IPS-20b (cell line): ENCODE results near the gene MOGAT3.
A peak's percentile ranks its signal among the peaks of the same experiment; 100 is the strongest.

Experiments used
- H3K27ac ChIP-seq: one replicate; pipeline ENCODE4 v1.5.1; 2013; ENCODE audit warnings: low read length
- H3K27me3 ChIP-seq: 2 replicates; pipeline ENCODE4 v1.6.1; 2013; ENCODE audit warnings: mild to moderate bottlenecking, low read length, inconsistent platforms; ENCODE audit not compliant: insufficient read depth
- H3K36me3 ChIP-seq: 2 replicates; pipeline ENCODE4 v1.6.1; 2013; ENCODE audit warnings: low read depth, mild to moderate bottlenecking, inconsistent platforms, low read length, moderate library complexity; ENCODE audit not compliant: insufficient read depth
- H3K4me1 ChIP-seq: 2 replicates; pipeline ENCODE4 v1.6.1; 2013; ENCODE audit warnings: mild to moderate bottlenecking, control low read depth, inconsistent platforms, low read length, moderate library complexity; ENCODE audit not compliant: insufficient read depth
- H3K4me3 ChIP-seq: 2 replicates; pipeline ENCODE4 v1.5.1; 2013; ENCODE audit warnings: mild to moderate bottlenecking, low read length, inconsistent platforms
- H3K9ac ChIP-seq: 2 replicates; pipeline ENCODE4 v1.6.1; 2013; ENCODE audit warnings: low read depth, mild to moderate bottlenecking, inconsistent platforms, low read length, moderate library complexity
- H3K9me3 ChIP-seq: 2 replicates; pipeline ENCODE4 v1.6.1; 2013; ENCODE audit warnings: mild to moderate bottlenecking, low read depth, low read length, inconsistent platforms; ENCODE audit not compliant: insufficient read depth

Gene MOGAT3

DNA sequence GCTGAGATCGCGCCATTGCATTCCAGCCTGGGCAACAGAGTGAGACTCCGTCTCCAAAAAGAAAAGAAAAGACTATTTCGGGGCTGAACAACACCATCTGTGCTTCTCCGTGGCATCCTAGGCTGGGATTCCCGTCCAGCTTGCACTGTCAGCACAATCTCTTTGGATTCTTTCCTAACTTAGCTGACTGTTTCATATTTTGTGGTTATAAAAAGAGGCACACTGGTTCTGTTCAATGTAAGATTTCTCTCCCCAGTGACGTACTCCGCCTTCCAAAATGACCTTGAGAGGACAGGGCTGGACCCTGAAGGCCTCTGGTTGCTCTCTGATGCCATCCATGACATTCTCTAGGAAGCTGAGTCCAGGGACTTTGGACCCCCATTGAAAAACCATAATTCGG, 25.9 kb upstream of the MOGAT3 start:
- H3K4me3 ChIP-seq, result no peak overlapping the region
- no peaks in the 10 kb centered on the region for H3K27me3 ChIP-seq
- no peak overlapping the region for H3K9ac ChIP-seq
- H3K36me3 ChIP-seq, result peaks cover 20% of the 10 kb centered on the region
- H3K9me3 ChIP-seq, result no peaks in the 10 kb centered on the region
- H3K27ac ChIP-seq, result no peak overlapping the region
- H3K4me1 ChIP-seq, result no peaks in the 10 kb centered on the region; the same call in 1 of the 2 replicates

GRCh38 chr7:101225650-101226049, 24.8 kb upstream of the MOGAT3 start:
- Histone ChIP-seq H3K4me1 (no peaks in the 10 kb centered on the region), H3K27ac (no peak overlapping the region), H3K36me3 (peaks cover 20% of the 10 kb centered on the region), H3K4me3 (no peak overlapping the region), H3K9ac (no peak overlapping the region), H3K9me3 (no peaks in the 10 kb centered on the region), H3K27me3 (no peaks in the 10 kb centered on the region)

GRCh38 chr7:101223528-101223927, 22.7 kb upstream of the MOGAT3 start:
- no peak overlapping the region for H3K4me3 ChIP-seq
- peaks cover 20% of the 10 kb centered on the region for H3K36me3 ChIP-seq
- H3K4me1 ChIP-seq, result no peaks in the 10 kb centered on the region
- H3K27me3 ChIP-seq, result no peaks in the 10 kb centered on the region
- H3K9ac ChIP-seq, result no peak overlapping the region
- no peak overlapping the region for H3K27ac ChIP-seq
- H3K9me3 ChIP-seq, result no peaks in the 10 kb centered on the region

- Histone ChIP-seq H3K27me3 (no peaks in the 10 kb centered on the region), H3K36me3 (peaks cover 20% of the 10 kb centered on the region), H3K9ac (no peak overlapping the region), H3K4me1 (no peaks in the 10 kb centered on the region), H3K27ac (no peak overlapping the region), H3K4me3 (no peak overlapping the region), H3K9me3 (no peaks in the 10 kb centered on the region)
Measured at GRCh38 chr7:101222275-101222830, 21.5 kb upstream of the MOGAT3 start.

DNA sequence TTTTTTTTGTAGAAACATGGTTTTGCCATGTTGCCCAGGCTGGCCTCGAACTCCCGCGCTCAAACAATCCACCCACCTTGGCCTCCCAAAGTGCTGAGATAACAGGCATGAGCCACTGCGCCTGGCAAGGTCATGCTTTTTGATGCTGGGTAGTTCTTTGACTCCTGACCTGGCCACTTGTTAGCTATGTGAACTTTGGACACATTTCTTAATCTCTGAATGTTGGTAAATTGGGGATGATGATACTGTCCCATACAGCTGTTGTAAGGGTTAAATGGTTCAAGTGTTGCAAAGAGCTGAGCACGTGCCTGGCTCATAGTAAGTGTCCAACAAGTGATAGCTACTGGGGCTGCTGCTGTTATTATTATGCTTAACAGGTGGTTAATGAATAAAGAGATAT, 19.5 kb upstream of the MOGAT3 start:
- Histone ChIP-seq H3K36me3 (peaks cover 16% of the 10 kb centered on the region), H3K4me3 (no peak overlapping the region), H3K9me3 (no peaks in the 10 kb centered on the region), H3K4me1 (no peaks in the 10 kb centered on the region; the same call in 1 of the 2 replicates), H3K9ac (no peak overlapping the region), H3K27ac (no peak overlapping the region), H3K27me3 (peaks cover 5% of the 10 kb centered on the region; the same call in 1 of the 2 replicates)

DNA sequence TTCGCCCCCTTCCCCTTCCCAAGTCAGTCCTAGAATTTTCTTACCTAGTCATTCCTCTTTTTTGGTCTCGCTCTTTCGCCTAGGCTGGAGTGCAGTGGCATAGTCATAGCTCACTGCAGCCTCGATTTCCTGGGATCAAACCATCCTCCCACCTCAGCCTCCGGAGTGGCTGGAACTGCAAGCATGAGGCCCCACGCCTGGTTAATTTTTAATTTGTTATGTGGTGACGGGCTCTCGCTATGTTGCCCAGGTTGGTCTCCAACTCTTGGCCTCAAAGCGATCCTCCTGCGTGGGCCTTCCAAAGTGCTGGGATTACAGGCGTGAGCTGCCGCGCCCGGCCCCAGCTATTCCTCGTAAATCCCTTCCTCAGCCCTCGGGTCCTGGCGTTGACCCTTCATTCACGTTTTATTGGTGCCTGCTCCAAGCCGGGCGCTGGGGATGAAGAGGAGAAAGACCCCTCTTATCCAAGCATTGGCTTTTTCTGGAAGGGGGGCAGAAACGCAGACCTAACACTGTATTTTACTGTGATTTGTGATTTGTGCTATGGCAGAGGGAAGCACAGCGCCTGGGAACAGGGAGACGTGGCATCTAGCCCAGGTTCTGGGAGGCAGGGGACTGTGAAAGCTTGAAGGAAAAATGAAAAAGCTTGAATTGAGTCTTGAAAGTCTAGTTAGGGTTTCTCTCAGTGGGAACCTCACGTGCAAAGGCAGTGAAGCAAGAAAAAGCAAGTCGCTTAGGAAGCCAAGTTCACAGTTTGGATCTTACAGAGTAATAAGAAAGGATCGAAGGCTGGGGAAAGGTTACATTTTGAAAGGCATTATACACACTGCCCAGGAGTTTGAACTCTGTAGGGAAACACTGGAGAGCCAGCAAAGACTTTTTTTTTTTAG, 17.6 kb upstream of the MOGAT3 start:
- peaks cover 3% of the 10 kb centered on the region; the same call in 1 of the 2 replicates for H3K36me3 ChIP-seq
- H3K4me1 ChIP-seq, result no peaks in the 10 kb centered on the region; the same call in 1 of the 2 replicates
- peaks cover 5% of the 10 kb centered on the region; the same call in 1 of the 2 replicates for H3K27me3 ChIP-seq
- H3K27ac ChIP-seq, result no peak overlapping the region
- H3K4me3 ChIP-seq, result peak overlapping the region; percentile 90
- no peaks in the 10 kb centered on the region for H3K9me3 ChIP-seq
- peak overlapping the region; percentile 79 for H3K9ac ChIP-seq

DNA sequence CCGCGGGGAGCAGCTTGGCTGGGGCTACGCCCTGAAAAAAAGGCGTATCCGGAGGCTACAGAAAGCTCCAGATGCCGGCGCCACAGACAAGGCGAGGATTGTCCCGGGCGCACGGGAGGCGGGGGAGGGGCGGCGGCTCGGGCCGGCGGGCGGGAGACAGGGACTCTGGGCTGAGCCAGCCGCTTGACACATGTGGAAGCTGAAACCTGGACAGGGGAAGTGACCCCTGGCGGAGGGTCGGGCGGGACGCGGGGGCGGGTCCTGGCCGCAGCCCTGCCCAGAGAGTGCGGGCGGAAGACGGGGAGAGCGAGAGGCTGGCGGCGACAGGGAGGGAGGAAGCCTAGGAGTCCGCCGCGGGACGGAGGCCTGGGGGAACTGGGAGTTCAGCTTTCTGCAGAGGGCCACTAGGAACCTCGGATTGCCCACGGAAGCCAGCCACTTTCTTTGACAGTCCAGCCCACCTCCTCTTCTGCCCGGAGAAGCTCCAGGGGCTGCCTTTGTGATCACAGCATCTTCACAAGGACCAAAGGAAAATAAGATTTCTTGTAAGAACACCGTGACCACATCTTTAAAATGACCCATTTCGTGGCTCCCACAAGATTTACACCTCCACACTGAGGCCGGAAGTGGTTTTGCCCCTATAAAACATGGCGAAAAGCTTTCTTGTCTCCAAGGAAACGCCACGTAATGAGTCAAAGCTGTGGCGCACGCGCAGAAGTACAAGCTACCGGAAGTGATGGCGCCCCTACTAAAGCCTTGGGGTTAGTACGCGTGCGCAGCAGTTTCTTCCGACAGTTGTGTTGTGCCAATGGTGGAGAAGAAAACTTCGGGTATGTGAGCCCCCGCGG, 16.8 kb upstream of the MOGAT3 start, which contains the start of the genes PLOD3 and ZNHIT1:
Gene PLOD3, minus strand, starts transcription at position 194 of the 848 bp plus-strand sequence. CDS start 307 bp downstream, outside the sequence.
Gene ZNHIT1, plus strand, starts transcription at position 778 of the 848 bp plus-strand sequence. Its CDS starts 31 bp downstream, at position 809.
- H3K27me3 ChIP-seq, result peaks cover 5% of the 10 kb centered on the region; the same call in 1 of the 2 replicates
- H3K27ac ChIP-seq, result peak within 1 kb of the TSS; percentile 63
- H3K9me3 ChIP-seq, result no peaks in the 10 kb centered on the region
- peak within 1 kb of the TSS; percentile 79 for H3K9ac ChIP-seq
- H3K4me3 ChIP-seq, result peak within 1 kb of the TSS; percentile 90
- no peaks in the 10 kb centered on the region; the same call in 1 of the 2 replicates for H3K4me1 ChIP-seq
- H3K36me3 ChIP-seq, result no peaks in the 10 kb centered on the region

- Histone ChIP-seq H3K27ac (no peak overlapping the region), H3K36me3 (no peaks in the 10 kb centered on the region), H3K27me3 (peaks cover 5% of the 10 kb centered on the region; the same call in 1 of the 2 replicates), H3K4me3 (peak overlapping the region; percentile 90), H3K9ac (peak overlapping the region; percentile 70; the same call in 1 of the 2 replicates), H3K9me3 (no peaks in the 10 kb centered on the region), H3K4me1 (no peaks in the 10 kb centered on the region; the same call in 1 of the 2 replicates)
Measured at GRCh38 chr7:101216860-101217387, 16.1 kb upstream of the MOGAT3 start.

DNA sequence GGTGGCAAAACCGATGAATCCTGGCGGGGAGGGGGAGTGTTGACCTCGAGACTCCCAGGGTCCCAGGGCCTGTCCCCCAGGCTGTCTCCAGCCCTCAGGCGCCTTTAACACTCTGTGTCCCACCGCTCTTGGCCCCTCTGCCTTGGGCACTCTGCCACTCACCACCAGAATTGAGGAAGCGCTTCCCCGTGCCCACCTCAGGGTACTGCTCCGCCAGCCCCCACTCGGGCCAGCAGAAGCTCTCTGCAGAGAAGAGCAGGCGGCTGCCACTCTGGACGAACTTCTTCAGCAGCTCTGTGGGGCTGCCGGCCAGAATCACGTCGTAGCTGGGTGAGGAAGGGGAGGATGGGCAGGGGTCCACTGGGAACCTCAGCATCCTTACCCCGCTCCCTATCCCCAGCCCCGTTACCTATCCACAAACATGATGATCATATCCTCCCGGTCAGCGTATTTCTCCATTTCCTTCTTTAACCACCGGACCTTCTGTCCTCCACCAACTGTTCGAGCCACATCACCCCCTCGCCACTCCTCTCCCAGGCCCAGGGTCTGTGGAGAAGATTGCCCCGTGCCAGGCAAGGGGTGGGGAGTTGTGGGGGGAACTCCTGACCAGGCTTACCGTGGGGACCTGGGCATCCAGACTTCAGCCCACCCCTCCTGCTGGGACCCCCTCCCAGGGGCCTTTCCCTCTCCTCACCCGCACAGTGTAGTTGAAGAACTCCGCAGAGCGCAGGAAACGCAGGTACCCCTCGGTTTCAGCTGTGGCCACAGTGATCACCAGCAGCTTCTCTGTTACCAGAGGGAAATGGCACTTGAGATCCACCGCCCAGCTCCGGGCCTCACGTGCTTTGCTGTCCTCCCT, 15.4 kb upstream of the MOGAT3 start:
- H3K9me3 ChIP-seq, result no peaks in the 10 kb centered on the region
- no peaks in the 10 kb centered on the region; the same call in 1 of the 2 replicates for H3K4me1 ChIP-seq
- H3K4me3 ChIP-seq, result peak overlapping the region; percentile 90
- peaks cover 5% of the 10 kb centered on the region; the same call in 1 of the 2 replicates for H3K27me3 ChIP-seq
- H3K27ac ChIP-seq, result no peak overlapping the region
- H3K9ac ChIP-seq, result peak overlapping the region; percentile 70; the same call in 1 of the 2 replicates
- no peaks in the 10 kb centered on the region; the same call in 1 of the 2 replicates for H3K36me3 ChIP-seq

DNA sequence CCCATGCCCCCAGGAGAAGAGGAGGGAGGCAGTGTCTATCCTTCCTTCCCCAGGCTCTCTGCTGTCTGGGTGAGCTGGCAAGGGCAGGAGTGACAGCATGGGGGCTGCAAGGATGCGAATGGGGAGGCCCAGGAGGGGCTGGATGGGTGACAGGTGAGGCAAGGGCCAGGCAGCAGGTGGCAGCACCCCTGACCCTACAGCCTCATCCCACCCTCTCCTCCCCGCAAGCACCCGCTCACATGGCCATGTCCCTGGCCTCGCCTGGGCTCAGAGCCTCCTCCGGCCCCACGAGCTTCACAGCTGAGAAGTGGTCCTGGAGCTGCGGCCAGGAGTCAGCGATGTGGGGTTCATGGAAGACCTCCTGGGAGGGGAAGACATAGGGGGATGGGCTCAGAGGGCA, 11.2 kb upstream of the MOGAT3 start:
- Histone ChIP-seq H3K9me3 (no peaks in the 10 kb centered on the region), H3K27ac (no peak overlapping the region), H3K4me3 (no peak overlapping the region), H3K36me3 (peaks cover 10% of the 10 kb centered on the region), H3K9ac (no peak overlapping the region), H3K27me3 (peaks cover 5% of the 10 kb centered on the region; the same call in 1 of the 2 replicates), H3K4me1 (no peaks in the 10 kb centered on the region; the same call in 1 of the 2 replicates)
